ENCODE data around the gene SMARCA5.

DNA sequence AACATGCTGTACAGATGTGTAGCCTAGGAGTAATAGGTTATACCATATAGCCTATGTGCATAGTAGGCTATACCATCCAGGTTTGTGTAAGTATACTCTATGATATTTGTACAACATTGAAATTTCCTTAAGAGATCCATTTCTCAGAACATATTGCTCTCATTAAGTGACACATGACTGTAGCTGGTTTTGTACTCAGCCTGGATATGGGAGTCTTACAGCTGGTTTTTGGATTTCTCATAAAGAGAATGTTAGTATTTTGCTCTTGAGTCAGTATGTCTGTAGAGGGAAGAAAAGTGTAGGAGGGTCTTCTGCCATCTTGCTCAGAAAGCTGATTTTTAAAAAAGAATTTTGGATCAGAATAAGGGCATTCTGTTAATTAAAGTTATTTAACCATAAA, 85.3 kb downstream of the SMARCA5 start:
- TF ChIP-seq, protein P1, sequence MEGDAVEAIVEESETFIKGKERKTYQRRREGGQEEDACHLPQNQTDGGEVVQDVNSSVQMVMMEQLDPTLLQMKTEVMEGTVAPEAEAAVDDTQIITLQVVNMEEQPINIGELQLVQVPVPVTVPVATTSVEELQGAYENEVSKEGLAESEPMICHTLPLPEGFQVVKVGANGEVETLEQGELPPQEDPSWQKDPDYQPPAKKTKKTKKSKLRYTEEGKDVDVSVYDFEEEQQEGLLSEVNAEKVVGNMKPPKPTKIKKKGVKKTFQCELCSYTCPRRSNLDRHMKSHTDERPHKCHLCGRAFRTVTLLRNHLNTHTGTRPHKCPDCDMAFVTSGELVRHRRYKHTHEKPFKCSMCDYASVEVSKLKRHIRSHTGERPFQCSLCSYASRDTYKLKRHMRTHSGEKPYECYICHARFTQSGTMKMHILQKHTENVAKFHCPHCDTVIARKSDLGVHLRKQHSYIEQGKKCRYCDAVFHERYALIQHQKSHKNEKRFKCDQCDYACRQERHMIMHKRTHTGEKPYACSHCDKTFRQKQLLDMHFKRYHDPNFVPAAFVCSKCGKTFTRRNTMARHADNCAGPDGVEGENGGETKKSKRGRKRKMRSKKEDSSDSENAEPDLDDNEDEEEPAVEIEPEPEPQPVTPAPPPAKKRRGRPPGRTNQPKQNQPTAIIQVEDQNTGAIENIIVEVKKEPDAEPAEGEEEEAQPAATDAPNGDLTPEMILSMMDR (IDR thresholded peaks at IDR 0.05; ENCODE audit: low read depth, low read length, missing input control): no peak
- TF ChIP-seq, protein P2, sequence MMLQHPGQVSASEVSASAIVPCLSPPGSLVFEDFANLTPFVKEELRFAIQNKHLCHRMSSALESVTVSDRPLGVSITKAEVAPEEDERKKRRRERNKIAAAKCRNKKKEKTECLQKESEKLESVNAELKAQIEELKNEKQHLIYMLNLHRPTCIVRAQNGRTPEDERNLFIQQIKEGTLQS (IDR thresholded peaks at IDR 0.05): no peak
- TF ChIP-seq, protein P3, sequence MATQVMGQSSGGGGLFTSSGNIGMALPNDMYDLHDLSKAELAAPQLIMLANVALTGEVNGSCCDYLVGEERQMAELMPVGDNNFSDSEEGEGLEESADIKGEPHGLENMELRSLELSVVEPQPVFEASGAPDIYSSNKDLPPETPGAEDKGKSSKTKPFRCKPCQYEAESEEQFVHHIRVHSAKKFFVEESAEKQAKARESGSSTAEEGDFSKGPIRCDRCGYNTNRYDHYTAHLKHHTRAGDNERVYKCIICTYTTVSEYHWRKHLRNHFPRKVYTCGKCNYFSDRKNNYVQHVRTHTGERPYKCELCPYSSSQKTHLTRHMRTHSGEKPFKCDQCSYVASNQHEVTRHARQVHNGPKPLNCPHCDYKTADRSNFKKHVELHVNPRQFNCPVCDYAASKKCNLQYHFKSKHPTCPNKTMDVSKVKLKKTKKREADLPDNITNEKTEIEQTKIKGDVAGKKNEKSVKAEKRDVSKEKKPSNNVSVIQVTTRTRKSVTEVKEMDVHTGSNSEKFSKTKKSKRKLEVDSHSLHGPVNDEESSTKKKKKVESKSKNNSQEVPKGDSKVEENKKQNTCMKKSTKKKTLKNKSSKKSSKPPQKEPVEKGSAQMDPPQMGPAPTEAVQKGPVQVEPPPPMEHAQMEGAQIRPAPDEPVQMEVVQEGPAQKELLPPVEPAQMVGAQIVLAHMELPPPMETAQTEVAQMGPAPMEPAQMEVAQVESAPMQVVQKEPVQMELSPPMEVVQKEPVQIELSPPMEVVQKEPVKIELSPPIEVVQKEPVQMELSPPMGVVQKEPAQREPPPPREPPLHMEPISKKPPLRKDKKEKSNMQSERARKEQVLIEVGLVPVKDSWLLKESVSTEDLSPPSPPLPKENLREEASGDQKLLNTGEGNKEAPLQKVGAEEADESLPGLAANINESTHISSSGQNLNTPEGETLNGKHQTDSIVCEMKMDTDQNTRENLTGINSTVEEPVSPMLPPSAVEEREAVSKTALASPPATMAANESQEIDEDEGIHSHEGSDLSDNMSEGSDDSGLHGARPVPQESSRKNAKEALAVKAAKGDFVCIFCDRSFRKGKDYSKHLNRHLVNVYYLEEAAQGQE (IDR thresholded peaks at IDR 0.05): no peak
- TF ChIP-seq TAF1 (conservative IDR thresholded peaks at IDR 0.05) (no peak), SP1 (IDR thresholded peaks at IDR 0.05) (no peak)

Measured in liver (tissue), 3 donors.